ENCODE measurements around the gene PSTPIP1. TPM values are rescaled to one million over a fixed set of nuclear protein-coding genes. Genes with fewer than 3 reads are reported as not detected.

PSTPIP1 gene
- total and polyA plus RNA-seq, 2 of the 4 experiments (the other 2 are of a cell fraction), result 0.36 to 1.1 TPM

- BruUV-seq (replicated peaks), result no TSS peak
- H3K23ac ChIP-seq (ENCODE audit: low read depth, low read length), result no peak overlapping the region
- dilution Hi-C loops (cut with HindIII; ENCODE audit: low sequenced_read_pairs, unreplicated experiment) (no loop called here), intact Hi-C loops (cut with micrococcal nuclease) (no loop called here), in situ Hi-C loops (cut with MboI; ENCODE audit: low sequenced_read_pairs) (no loop called here)
- H3K4me3 ChIP-seq (ENCODE audit: insufficient read depth, low read depth, low read length), result no peak overlapping the region
- no peak overlapping the region for H3K18ac ChIP-seq (ENCODE audit: low read depth, low read length)
- DNase-seq, result no peak
- TF ChIP-seq POLR2A (IDR thresholded peaks at IDR 0.05; ENCODE audit: low read depth, low read length) (no peak), RAD21 (IDR thresholded peaks at IDR 0.05; ENCODE audit: low read length) (no peak), SMC3 (IDR thresholded peaks at IDR 0.05; ENCODE audit: low read depth, low read length) (no peak), MAFK (IDR thresholded peaks at IDR 0.05; ENCODE audit: low read depth, low read length) (no peak), NFE2L2 (IDR thresholded peaks at IDR 0.05; ENCODE audit: low read depth, low read length) (no peak), RCOR1 (IDR thresholded peaks at IDR 0.05; ENCODE audit: insufficient replicate concordance, low read length) (no peak)
- no peak overlapping the region for H4K91ac ChIP-seq (ENCODE audit: insufficient read depth, low read depth, low read length)
- H3K9me3 ChIP-seq (ENCODE audit: control insufficient read depth, insufficient read depth, low read length), result no peaks in the 10 kb centered on the region
- peaks cover 38% of the 10 kb centered on the region for H3K27me3 ChIP-seq (ENCODE audit: control insufficient read depth, insufficient read depth, low read length)
- no peak overlapping the region for H2BK120ac ChIP-seq (ENCODE audit: low read depth, low read length)
- H4K5ac ChIP-seq (ENCODE audit: low read depth, low read length), result no peak overlapping the region
- H2BK20ac ChIP-seq (ENCODE audit: low read depth, low read length), result no peak overlapping the region
- H2BK5ac ChIP-seq (ENCODE audit: low read depth, low read length, poor library complexity, severe bottlenecking), result no peak overlapping the region
- H2AK9ac ChIP-seq (replicated peaks; ENCODE audit: low read depth, low read length, poor library complexity), result no peak overlapping the region
- no peaks in the 10 kb centered on the region for H3K4me1 ChIP-seq (ENCODE audit: control insufficient read depth, insufficient read depth, low read length)
- no peak overlapping the region for H2BK15ac ChIP-seq (ENCODE audit: low read depth, low read length)
- no peak overlapping the region for H3K9ac ChIP-seq (ENCODE audit: low read depth, low read length)
- no peak overlapping the region for H4K8ac ChIP-seq (ENCODE audit: low read depth in 2 of 2, low read length in 2 of 2)
- no peak overlapping the region for H3K14ac ChIP-seq (replicated peaks; ENCODE audit: low read depth, low read length)
- 53% methylated on average over 2 of the region's 6 CpGs; no CpG with 5 or more reads in 1 of the 2 experiments for WGBS, 2 experiments (ENCODE audit: extremely low coverage in 2 of 2, insufficient read length in 1 of 2)
- no peaks in the 10 kb centered on the region for H4K20me1 ChIP-seq (ENCODE audit: insufficient read depth, low read length)
- ChIA-PET POLR2A (ENCODE audit: unreplicated experiment) (no interaction called here), CTCF (interaction anchor here (0.6 kb wide), 1 partner anchor 400 kb away, joined by 3 read pairs; no protein-coding TSS in a partner anchor)
- H3K27ac ChIP-seq (ENCODE audit: insufficient read depth, low read length), result no peak overlapping the region
- no peak overlapping the region for H3K56ac ChIP-seq (ENCODE audit: extremely low read depth, insufficient read depth, low read length)
- no peaks in the 10 kb centered on the region for H3K36me3 ChIP-seq (ENCODE audit: control insufficient read depth, insufficient read depth, low read length)
- H2AFZ ChIP-seq (replicated peaks; ENCODE audit: low read length, poor library complexity), result no peak overlapping the region
- no peaks in the 10 kb centered on the region; the same call in 1 of the 2 replicates for H3K9me1 ChIP-seq (ENCODE audit: insufficient read depth, low read length)
- no peak overlapping the region for H2AK5ac ChIP-seq (ENCODE audit: low read depth, low read length)
- H3K4me2 ChIP-seq (ENCODE audit: low read depth, low read length), result no peak overlapping the region
- H3K4ac ChIP-seq (ENCODE audit: low read depth, low read length), result no peak overlapping the region
- no peaks in the 10 kb centered on the region for H3K79me1 ChIP-seq (ENCODE audit: low read depth in 1 of 2, low read length in 2 of 2)
- ATAC-seq (ENCODE audit: low read depth), result no peak
Observed at GRCh38 chr15:77009176-77009575, 14.2 kb downstream of the PSTPIP1 start.
